ENCODE measurements around the gene RASSF1.

The RASSF1 gene

DNA sequence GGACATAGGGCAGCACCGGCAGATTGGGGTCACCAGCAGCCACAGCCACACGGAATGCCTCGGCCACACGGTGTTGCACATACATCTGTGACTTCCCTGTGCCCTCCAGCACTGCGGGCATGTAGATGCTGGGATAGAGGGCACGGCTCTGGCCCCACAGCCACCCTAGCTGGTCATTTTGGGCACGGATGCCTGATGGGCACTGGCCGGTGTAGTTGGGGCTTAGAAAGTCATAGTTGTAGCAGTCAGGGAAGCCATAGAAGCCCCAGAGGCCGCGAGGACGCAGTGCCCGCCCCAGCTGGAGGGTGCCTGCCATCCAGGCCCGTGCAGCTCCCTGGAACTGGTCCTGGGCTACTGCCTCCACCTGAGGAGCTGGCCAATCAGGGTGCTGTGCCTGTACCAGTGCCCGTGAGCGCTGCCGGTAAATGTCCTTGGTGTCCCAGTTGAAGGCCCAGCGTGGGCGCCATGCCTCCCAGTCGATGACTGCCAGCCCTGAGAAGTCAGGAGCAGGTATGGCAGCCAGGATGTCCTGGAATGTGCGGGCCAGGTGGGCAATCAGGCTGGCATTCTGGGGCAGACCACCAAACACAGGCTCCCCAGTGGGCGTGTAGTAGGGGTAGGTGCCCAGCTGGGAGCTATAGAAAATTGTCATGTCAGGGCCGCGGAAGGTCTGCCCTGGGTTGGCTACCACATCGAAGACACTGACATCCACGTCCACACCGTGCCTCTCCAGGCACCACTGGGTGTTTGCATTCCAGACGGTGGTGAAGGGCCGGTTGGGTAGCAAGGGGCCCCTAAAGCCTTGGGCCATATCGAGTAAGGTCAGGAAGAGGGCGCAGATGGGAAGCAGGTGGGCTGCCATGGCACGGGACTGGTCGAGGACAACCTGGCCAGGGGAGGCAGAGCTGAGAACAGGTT lies 38.3 kb downstream of the RASSF1 start:
- TF ChIP-seq, protein P1, sequence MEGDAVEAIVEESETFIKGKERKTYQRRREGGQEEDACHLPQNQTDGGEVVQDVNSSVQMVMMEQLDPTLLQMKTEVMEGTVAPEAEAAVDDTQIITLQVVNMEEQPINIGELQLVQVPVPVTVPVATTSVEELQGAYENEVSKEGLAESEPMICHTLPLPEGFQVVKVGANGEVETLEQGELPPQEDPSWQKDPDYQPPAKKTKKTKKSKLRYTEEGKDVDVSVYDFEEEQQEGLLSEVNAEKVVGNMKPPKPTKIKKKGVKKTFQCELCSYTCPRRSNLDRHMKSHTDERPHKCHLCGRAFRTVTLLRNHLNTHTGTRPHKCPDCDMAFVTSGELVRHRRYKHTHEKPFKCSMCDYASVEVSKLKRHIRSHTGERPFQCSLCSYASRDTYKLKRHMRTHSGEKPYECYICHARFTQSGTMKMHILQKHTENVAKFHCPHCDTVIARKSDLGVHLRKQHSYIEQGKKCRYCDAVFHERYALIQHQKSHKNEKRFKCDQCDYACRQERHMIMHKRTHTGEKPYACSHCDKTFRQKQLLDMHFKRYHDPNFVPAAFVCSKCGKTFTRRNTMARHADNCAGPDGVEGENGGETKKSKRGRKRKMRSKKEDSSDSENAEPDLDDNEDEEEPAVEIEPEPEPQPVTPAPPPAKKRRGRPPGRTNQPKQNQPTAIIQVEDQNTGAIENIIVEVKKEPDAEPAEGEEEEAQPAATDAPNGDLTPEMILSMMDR (IDR thresholded peaks at IDR 0.05; ENCODE audit: low read depth, low read length, missing control alignments), result no peak
- DNase-seq (ENCODE audit: extremely low read depth, low read depth), result no peak
- no peak overlapping the region for H3K4me3 ChIP-seq (replicated peaks; ENCODE audit: low read depth, low read length)

DNA sequence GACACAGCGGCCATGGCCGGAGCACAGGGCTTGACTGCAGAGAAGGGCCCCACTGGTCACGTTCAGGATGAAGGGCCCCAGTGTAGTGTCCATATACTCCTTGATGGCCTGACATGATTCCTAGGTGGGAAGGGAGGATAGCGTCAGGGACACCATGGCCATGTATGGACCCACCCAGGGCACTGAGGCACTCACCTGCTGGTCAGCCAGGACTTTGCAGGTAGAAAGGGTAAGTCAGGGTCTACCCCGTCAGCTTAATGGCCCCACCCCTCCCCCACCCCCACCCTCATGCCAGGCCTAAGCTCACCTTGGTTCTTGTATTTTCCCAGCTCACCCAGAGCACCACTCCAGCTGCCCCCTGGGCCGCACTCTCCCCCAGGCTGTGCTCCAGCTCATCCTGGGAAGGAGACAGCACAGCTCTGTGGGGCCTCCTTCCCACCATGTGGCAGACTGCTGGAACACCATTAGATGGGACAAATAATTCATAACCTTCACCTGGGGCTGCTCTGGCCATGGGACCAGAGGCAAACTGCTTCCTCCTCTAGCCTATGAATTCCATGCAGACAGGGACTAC lies 39.9 kb downstream of the RASSF1 start:
- no peak overlapping the region for H3K4me3 ChIP-seq (replicated peaks; ENCODE audit: low read depth, low read length)

DNA sequence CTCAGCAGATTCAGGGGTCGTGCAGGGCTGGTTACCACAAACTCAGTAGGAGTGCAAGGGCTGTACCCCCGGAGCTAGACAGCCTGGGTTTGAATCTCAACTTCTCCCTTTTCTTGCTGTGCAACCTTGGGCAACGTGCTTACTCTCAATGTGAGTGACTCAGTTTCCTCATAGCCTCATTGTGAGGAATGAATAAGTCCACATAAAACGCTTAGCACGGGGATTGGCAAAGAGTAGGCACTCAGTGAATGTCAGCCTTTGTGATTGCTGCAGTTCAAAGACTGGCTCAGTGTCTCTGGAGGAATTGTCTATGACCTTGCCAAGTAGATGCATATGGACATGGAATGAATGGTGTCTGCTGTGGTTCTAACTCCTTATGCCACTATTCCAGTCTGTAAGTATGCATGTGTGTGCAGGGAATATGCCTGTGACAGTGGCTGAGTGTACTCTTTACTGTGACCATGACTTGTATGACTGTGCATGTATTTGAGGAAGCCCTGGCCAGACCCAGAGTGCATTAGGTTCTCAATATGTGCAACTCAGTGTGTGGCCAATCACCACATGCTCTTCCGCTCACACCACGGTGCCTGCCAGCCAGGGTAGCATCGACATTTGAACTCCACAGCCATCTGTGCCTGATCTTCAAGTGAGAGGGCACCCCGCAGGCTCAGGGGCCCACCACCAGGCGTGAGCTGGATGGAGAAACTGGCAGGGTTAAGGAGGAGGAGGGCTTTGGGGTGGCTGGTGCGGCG lies 40.5 kb downstream of the RASSF1 start:
- DNase-seq (ENCODE audit: extremely low read depth, low read depth), result no peak
- TF ChIP-seq, protein P1 (IDR thresholded peaks at IDR 0.05; ENCODE audit: low read depth, low read length, missing control alignments), result no peak
- peak overlapping the region; percentile 38 for H3K4me3 ChIP-seq (replicated peaks; ENCODE audit: low read depth, low read length)

More for the DNA sequence above, 39.9 kb downstream of the RASSF1 start:
- TF ChIP-seq, protein P1 (IDR thresholded peaks at IDR 0.05; ENCODE audit: low read depth, low read length, missing control alignments), result no peak
- DNase-seq (ENCODE audit: extremely low read depth, low read depth), result no peak

DNA sequence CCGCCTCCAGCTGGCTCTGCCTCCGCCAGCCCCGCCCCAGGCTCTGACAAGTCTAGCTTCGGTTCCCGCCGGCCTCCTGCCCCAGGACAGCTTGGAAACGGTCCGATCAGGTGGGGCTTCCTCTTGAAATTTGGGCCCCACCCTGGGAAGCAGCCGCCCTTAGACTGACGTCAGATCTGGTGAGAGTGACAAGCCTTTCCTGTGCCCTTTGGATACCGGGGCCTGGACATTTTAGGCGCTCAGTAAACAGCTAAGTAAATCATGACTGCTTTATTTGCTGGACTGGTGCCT lies 41.1 kb downstream of the RASSF1 start:
- no peak for DNase-seq (ENCODE audit: extremely low read depth, low read depth)
- peak overlapping the region; percentile 38 for H3K4me3 ChIP-seq (replicated peaks; ENCODE audit: low read depth, low read length)
- TF ChIP-seq, protein P1 (IDR thresholded peaks at IDR 0.05; ENCODE audit: low read depth, low read length, missing control alignments), result no peak

DNA sequence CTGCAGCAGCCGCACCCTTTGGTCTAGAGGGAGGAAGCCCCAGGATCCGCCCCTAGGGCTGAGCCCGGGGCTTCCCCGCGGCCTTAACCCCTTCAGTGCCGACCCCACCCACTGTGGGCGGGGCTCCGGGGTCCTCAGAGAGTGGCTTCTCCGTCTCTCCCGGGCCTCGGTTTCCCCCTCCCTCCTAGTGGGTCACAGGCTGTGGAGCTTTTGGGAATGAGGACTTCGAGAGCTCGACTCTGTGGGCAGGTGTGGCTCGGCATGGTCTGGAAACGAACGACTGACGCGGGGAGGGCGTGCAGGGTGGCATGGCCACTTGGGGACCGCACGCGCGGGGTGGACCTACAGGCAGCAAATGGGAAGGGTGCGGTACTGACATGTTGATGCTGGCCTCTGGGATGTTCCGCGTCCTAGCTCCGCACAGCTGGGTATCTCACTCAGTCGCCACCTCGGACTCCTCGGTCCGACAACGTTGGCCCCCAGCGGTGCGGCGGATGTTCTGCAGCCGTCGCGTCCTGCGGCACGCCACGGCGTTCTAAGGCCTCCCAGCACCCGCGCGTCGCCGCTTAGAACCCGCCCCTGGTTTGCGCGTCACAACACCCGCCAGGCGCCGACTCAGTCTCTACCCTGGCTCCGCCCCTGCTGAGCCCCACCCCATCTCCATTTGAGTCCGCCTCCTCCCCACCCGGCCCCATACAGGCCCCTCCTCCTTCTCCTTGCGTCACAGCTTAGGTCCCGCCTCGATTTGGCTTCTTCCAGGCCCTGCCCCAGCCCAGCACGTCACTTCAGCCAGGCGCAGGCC lies 41.6 kb downstream of the RASSF1 start, which contains the start of the genes HYAL3 and NAA80:
Gene HYAL3 (minus strand): TSS at position 570 of the 802 bp plus-strand sequence. CDS start 3,803 bp downstream, outside the sequence.
Gene NAA80 (minus strand): TSS at position 570 of the 802 bp plus-strand sequence. CDS start 1,942 bp downstream, outside the sequence.
- H3K4me3 ChIP-seq (replicated peaks; ENCODE audit: low read depth, low read length), result peak within 1 kb of the TSS; percentile 76
- DNase-seq (ENCODE audit: extremely low read depth, low read depth), result peak; percentile 98
- TF ChIP-seq, protein P1 (IDR thresholded peaks at IDR 0.05; ENCODE audit: low read depth, low read length, missing control alignments), result no peak
